Measurements from ENCODE around the gene MYADM. TPM values are rescaled to one million over a fixed set of nuclear protein-coding genes. Genes with fewer than 3 reads are reported as not detected.

MYADM gene
- 422 TPM for total RNA-seq

- H3K27ac ChIP-seq, result peak within 1 kb of the TSS; percentile 98 to 99
- TF ChIP-seq CTCF (IDR thresholded peaks at IDR 0.05), result no peak
- no peaks in the 10 kb centered on the region for H3K9me3 ChIP-seq
- peaks cover 3 to 28% of the 10 kb centered on the region in 2 donors for H3K4me1 ChIP-seq
- H3K27me3 ChIP-seq, result no peaks in the 10 kb centered on the region
- intact Hi-C loops (cut with DNase I), result loop anchor here (1.0 to 10.0 kb wide), 11 partner anchors 235 to 1540 kb away; partner anchors contain the start of genes CNOT3, LENG8, NDUFA3 and OSCAR
- DNase-seq (ENCODE audit: low spot score in 2 of 2), result peak; percentile 99 to 100
- peaks cover 16 to 20% of the 10 kb centered on the region in 2 donors for H3K36me3 ChIP-seq
- peak within 1 kb of the TSS; percentile 86 for H3K4me3 ChIP-seq
Measured at GRCh38 chr19:53867225-53868090, at the start of gene MYADM. MYADM (plus strand) TSS chr19:53867883; CDS start chr19:53873530, 5,647 bp downstream.

- intact Hi-C loops (cut with DNase I), result no loop called here
- TF ChIP-seq CTCF (IDR thresholded peaks at IDR 0.05), result no peak
- no peaks in the 10 kb centered on the region for H3K4me1 ChIP-seq
- H3K36me3 ChIP-seq, result no peaks in the 10 kb centered on the region
- H3K9me3 ChIP-seq, result no peaks in the 10 kb centered on the region
- H3K27me3 ChIP-seq, result no peaks in the 10 kb centered on the region
- no peak overlapping the region for H3K4me3 ChIP-seq
- no peak for DNase-seq (ENCODE audit: low spot score in 2 of 2)
- no peak overlapping the region for H3K27ac ChIP-seq
Measured at GRCh38 chr19:53818756-53819155, 48.9 kb upstream of the MYADM start.

GRCh38 chr19:53819861-53820260, 47.8 kb upstream of the MYADM start:
- H3K4me1 ChIP-seq, result no peaks in the 10 kb centered on the region
- intact Hi-C loops (cut with DNase I), result no loop called here
- no peak for TF ChIP-seq CTCF (IDR thresholded peaks at IDR 0.05)

GRCh38 chr19:53823380-53824120, 44.1 kb upstream of the MYADM start:
- no peak overlapping the region for H3K27ac ChIP-seq
- H3K27me3 ChIP-seq, result no peaks in the 10 kb centered on the region
- no peaks in the 10 kb centered on the region for H3K36me3 ChIP-seq
- DNase-seq (ENCODE audit: low spot score in 2 of 2), result no peak
- H3K4me1 ChIP-seq, result no peaks in the 10 kb centered on the region
- H3K4me3 ChIP-seq, result peak overlapping the region in 1 of 2 donors; percentile 12
- TF ChIP-seq CTCF (IDR thresholded peaks at IDR 0.05), result no peak
- intact Hi-C loops (cut with DNase I), result no loop called here
- H3K9me3 ChIP-seq, result no peaks in the 10 kb centered on the region

More at GRCh38 chr19:53819861-53820260, 47.8 kb upstream of the MYADM start:
- Histone ChIP-seq H3K9me3 (no peaks in the 10 kb centered on the region), H3K27ac (no peak overlapping the region), H3K4me3 (no peak overlapping the region), H3K27me3 (no peaks in the 10 kb centered on the region), H3K36me3 (no peaks in the 10 kb centered on the region)
- no peak for DNase-seq (ENCODE audit: low spot score in 2 of 2)

GRCh38 chr19:53824134-53824611, 43.5 kb upstream of the MYADM start, which contains the start of gene NLRP12:
NLRP12 (minus strand) TSS chr19:53824314; CDS start chr19:53824174, 140 bp downstream.
- no peaks in the 10 kb centered on the region for H3K27me3 ChIP-seq
- no peak within 1 kb of the TSS for H3K27ac ChIP-seq
- peak within 1 kb of the TSS in 1 of 2 donors; percentile 12 for H3K4me3 ChIP-seq
- H3K36me3 ChIP-seq, result no peaks in the 10 kb centered on the region
- TF ChIP-seq CTCF (IDR thresholded peaks at IDR 0.05), result no peak
- H3K9me3 ChIP-seq, result no peaks in the 10 kb centered on the region
- intact Hi-C loops (cut with DNase I), result no loop called here
- no peaks in the 10 kb centered on the region for H3K4me1 ChIP-seq
- no peak for DNase-seq (ENCODE audit: low spot score in 2 of 2)
